ENCODE measurements around the gene CELSR1. TPM values are rescaled to one million over a fixed set of nuclear protein-coding genes. Genes with fewer than 3 reads are reported as not detected.

The CELSR1 gene
- total RNA-seq, 1 donor from 2014 or later = 18.8 TPM

GRCh38 chr22:46585340-46586122 is 48.1 kb upstream of the CELSR1 start:
- DNase-seq (ENCODE audit: low spot score in 2 of 2, unreplicated experiment in 2 of 2) = no peak
- TF ChIP-seq, protein P1, sequence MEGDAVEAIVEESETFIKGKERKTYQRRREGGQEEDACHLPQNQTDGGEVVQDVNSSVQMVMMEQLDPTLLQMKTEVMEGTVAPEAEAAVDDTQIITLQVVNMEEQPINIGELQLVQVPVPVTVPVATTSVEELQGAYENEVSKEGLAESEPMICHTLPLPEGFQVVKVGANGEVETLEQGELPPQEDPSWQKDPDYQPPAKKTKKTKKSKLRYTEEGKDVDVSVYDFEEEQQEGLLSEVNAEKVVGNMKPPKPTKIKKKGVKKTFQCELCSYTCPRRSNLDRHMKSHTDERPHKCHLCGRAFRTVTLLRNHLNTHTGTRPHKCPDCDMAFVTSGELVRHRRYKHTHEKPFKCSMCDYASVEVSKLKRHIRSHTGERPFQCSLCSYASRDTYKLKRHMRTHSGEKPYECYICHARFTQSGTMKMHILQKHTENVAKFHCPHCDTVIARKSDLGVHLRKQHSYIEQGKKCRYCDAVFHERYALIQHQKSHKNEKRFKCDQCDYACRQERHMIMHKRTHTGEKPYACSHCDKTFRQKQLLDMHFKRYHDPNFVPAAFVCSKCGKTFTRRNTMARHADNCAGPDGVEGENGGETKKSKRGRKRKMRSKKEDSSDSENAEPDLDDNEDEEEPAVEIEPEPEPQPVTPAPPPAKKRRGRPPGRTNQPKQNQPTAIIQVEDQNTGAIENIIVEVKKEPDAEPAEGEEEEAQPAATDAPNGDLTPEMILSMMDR (IDR thresholded peaks at IDR 0.05; ENCODE audit: unreplicated experiment) = no peak
- no peaks in the 10 kb centered on the region for H3K9me3 Mint-ChIP-seq
- H3K27ac Mint-ChIP-seq = no peak overlapping the region
- H3K27me3 Mint-ChIP-seq (ENCODE audit: low read depth) = no peaks in the 10 kb centered on the region
- no peak overlapping the region for H3K4me3 Mint-ChIP-seq
- H3K4me1 Mint-ChIP-seq = peaks cover 47% of the 10 kb centered on the region
- H3K36me3 Mint-ChIP-seq = no peaks in the 10 kb centered on the region

DNA sequence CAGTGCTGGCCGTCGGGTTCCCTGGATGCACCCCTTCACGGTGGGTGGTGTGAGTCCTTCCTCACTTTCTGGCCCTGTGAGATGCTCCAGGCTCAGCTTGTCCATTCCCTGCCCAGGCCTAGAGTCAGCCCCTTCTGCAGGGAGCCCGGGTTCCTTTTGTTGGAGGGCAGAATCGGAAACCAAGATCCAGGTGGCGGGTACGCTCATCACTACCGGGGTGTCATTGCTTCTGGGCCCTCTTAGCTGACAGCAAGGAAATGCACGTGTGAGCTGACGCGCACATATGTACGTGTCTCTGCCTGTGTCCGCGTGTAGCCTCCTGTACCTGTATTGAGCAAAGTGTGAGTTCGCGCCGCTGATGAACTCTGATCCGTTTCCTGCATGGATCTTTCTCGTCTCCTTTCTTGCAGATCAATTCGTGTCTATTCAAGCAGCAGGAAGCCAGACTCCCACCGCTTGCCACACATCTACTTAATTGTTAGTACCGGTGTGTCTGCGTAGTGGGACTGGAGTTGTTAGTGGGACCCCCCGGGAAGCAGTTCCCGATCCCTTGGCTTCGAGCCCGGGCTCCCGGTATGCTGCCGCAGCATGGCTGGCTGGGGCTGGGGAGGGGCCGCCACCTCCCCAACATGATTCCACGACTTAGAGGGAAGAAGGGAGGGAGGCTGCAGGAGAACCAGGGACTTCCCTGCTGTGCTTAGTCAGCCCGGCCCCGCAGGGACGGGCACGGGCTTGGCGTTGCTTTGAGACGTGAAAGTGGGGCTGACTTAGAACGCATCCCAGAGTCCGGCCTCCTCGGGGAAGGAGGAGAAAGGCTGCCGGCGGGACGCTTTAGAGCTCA is 46.9 kb upstream of the CELSR1 start:
- H3K27me3 Mint-ChIP-seq (ENCODE audit: low read depth) = no peaks in the 10 kb centered on the region
- no peaks in the 10 kb centered on the region for H3K36me3 Mint-ChIP-seq
- DNase-seq (ENCODE audit: low spot score in 2 of 2, unreplicated experiment in 2 of 2) = no peak
- peaks cover 47% of the 10 kb centered on the region for H3K4me1 Mint-ChIP-seq
- no peak overlapping the region for H3K4me3 Mint-ChIP-seq
- H3K27ac Mint-ChIP-seq = no peak overlapping the region
- no peaks in the 10 kb centered on the region for H3K9me3 Mint-ChIP-seq
- TF ChIP-seq, protein P1 (IDR thresholded peaks at IDR 0.05; ENCODE audit: unreplicated experiment) = no peak

- no peak for DNase-seq (ENCODE audit: low spot score in 2 of 2, unreplicated experiment in 2 of 2)
- peaks cover 49% of the 10 kb centered on the region for H3K4me1 Mint-ChIP-seq
- no peak overlapping the region for H3K4me3 Mint-ChIP-seq
- no peaks in the 10 kb centered on the region for H3K27me3 Mint-ChIP-seq (ENCODE audit: low read depth)
- no peaks in the 10 kb centered on the region for H3K36me3 Mint-ChIP-seq
- H3K9me3 Mint-ChIP-seq = no peaks in the 10 kb centered on the region
- H3K27ac Mint-ChIP-seq = no peak overlapping the region
- TF ChIP-seq, protein P1 (IDR thresholded peaks at IDR 0.05; ENCODE audit: unreplicated experiment) = no peak
Measured at GRCh38 chr22:46583571-46583970, 46.2 kb upstream of the CELSR1 start.

- Mint-ChIP-seq H3K9me3 (no peaks in the 10 kb centered on the region), H3K27me3 (ENCODE audit: low read depth) (no peaks in the 10 kb centered on the region), H3K4me1 (peaks cover 51% of the 10 kb centered on the region), H3K4me3 (no peak overlapping the region), H3K36me3 (no peaks in the 10 kb centered on the region), H3K27ac (no peak overlapping the region)
- TF ChIP-seq, protein P1 (IDR thresholded peaks at IDR 0.05; ENCODE audit: unreplicated experiment) = no peak
- DNase-seq (ENCODE audit: low spot score in 2 of 2, unreplicated experiment in 2 of 2) = no peak
Measured at GRCh38 chr22:46582281-46582933, 45.0 kb upstream of the CELSR1 start.

DNA sequence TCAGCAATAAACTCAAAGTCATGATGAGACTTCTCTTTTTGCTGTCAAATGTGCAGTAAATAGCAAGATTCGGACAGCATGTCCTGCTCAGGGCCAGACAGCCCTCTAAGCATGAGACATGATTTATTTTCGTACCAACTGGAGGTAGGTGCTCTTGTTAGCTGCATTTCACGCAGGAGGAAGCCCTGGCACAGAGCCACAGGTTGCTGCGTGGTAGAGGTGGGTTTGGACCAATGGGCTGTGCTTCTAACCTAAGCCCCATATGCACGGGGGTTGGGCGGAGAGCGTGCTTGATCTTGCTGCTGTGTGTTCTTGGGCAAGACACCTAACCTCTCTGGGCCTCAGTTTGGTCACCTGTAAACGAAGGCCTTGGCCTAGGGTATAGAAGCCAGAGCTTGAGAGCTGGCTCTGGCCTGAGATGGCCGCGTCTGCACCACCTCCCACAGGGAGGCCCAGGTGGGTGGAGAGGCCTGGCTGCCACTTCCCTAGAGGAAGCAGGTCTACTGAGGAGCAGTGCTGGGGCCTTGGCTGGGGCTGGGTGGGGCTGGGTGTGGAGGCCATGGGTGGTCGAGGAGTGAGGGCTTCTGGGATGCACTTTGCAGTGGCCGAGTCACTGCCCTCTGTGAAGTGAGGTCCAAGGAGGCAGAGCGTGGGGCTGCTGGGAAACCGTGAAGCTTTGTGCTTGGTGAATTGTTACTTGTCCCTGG is 44.3 kb upstream of the CELSR1 start:
- Mint-ChIP-seq H3K4me1 (peaks cover 44% of the 10 kb centered on the region), H3K36me3 (no peaks in the 10 kb centered on the region), H3K4me3 (no peak overlapping the region), H3K27me3 (ENCODE audit: low read depth) (no peaks in the 10 kb centered on the region), H3K27ac (no peak overlapping the region), H3K9me3 (no peaks in the 10 kb centered on the region)
- TF ChIP-seq, protein P1 (IDR thresholded peaks at IDR 0.05; ENCODE audit: unreplicated experiment) = no peak
- no peak for DNase-seq (ENCODE audit: low spot score in 2 of 2, unreplicated experiment in 2 of 2)
